ENCODE data around the gene APBB2.

GRCh38 chr4:41205854-41206460 lies 8.4 kb downstream of the APBB2 start:
- TF ChIP-seq CTCF (IDR thresholded peaks at IDR 0.05) (no peak), POLR2A (IDR thresholded peaks at IDR 0.05; ENCODE audit: low read depth) (no peak), EP300 (IDR thresholded peaks at IDR 0.05) (no peak), POLR2AphosphoS5 (IDR thresholded peaks at IDR 0.05) (no peak)

Measured in esophagus muscularis mucosa (tissue), 4 donors.